ENCODE results near the gene PDIA2. TPM values are rescaled to one million over a fixed set of nuclear protein-coding genes. Genes with fewer than 3 reads are reported as not detected.
"Not testable (repeated sequence)": the region's sequence is repeated elsewhere in the genome, so short reads cannot be mapped to it uniquely, and the experiment has no call there.

PDIA2 gene
- total RNA-seq, 4 donors from 2014 or later, result 3.3 to 8.8 (median 3.7) TPM

DNA sequence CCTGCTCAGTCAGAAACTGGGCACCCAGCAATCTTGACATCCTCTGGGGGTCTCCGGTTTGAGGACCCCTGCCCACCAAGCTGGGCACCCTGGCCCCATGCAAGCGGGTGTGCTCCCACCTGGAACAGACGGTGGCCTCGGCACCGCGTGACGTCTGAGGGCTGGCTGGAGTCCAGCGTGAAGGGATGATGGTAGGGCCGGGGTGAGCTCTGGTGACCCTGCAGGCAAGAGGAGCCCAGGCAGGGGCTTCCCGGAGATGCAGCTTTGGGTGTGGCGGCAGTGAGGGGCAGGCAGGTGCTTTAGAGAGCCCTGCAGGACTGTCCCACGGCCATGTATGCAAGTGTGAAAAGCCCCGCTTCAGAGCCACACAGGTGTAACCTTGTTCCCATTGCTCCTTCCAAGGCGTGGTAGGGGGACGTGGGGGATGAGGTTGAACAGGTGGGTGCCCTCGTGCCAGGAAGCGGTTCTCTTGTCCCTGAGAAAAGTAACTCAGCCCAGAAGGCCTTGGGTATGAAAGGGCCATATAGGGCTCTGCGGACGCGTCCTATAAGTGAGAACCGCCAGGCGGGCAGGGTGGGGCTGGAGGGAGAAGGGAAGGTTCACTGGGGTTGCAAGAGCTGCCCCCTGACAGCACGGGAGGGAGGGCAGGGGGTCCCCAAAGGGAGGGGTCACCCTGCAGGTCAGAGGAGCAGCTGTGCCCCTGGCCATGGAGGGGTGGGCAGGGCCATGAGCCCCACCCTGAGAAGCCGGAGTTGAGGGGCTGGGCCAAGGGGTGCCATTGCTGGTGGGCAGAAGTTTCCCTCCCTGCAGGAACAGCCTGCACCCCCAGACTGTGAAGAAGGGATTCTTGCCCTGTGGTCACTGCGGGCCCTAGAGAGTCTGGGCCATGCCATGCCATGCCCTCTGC, 16.5 kb upstream of the PDIA2 start:
- Histone ChIP-seq H3K27ac (peak overlapping the region in 1 of 4 donors; percentile 70), H3K9me3 (no peaks in the 10 kb centered on the region), H3K36me3 (peaks cover 0 to 52% (median 9%) of the 10 kb centered on the region in 3 donors), H3K4me1 (peaks cover 0 to 16% (median 0%) of the 10 kb centered on the region in 4 donors), H3K4me3 (no peak overlapping the region), H3K27me3 (no peaks in the 10 kb centered on the region)
- TF ChIP-seq POLR2A (IDR thresholded peaks at IDR 0.05) (no peak), EP300 (IDR thresholded peaks at IDR 0.05) (no peak)
- TF ChIP-seq, protein P1, sequence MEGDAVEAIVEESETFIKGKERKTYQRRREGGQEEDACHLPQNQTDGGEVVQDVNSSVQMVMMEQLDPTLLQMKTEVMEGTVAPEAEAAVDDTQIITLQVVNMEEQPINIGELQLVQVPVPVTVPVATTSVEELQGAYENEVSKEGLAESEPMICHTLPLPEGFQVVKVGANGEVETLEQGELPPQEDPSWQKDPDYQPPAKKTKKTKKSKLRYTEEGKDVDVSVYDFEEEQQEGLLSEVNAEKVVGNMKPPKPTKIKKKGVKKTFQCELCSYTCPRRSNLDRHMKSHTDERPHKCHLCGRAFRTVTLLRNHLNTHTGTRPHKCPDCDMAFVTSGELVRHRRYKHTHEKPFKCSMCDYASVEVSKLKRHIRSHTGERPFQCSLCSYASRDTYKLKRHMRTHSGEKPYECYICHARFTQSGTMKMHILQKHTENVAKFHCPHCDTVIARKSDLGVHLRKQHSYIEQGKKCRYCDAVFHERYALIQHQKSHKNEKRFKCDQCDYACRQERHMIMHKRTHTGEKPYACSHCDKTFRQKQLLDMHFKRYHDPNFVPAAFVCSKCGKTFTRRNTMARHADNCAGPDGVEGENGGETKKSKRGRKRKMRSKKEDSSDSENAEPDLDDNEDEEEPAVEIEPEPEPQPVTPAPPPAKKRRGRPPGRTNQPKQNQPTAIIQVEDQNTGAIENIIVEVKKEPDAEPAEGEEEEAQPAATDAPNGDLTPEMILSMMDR (IDR thresholded peaks at IDR 0.05), result no peak
- 62 to 67% methylated on average over 24 to 25 of the region's 25 CpGs for WGBS, 2 donors
- no peak for DNase-seq (ENCODE audit: low spot score in 2 of 2)

- peaks cover 0 to 16% (median 0%) of the 10 kb centered on the region in 4 donors for H3K4me1 ChIP-seq
- not testable (repeated sequence) for H3K9me3 ChIP-seq; H3K4me3 ChIP-seq; H3K27me3 ChIP-seq; H3K27ac ChIP-seq; DNase-seq (ENCODE audit: low spot score in 2 of 2)
- H3K36me3 ChIP-seq, result peaks cover 0 to 42% (median 4%) of the 10 kb centered on the region in 3 donors
- 88% methylated on average over 17 of the region's 17 CpGs for WGBS, 2 donors
These were observed 15.4 kb upstream of the PDIA2 start for GRCh38 chr16:267562-267961.

GRCh38 chr16:268141-269053, 14.6 kb upstream of the PDIA2 start:
- no peak overlapping the region for H3K4me3 ChIP-seq
- DNase-seq (ENCODE audit: low spot score in 2 of 2), result no peak
- TF ChIP-seq EP300 (IDR thresholded peaks at IDR 0.05) (no peak), POLR2A (IDR thresholded peaks at IDR 0.05) (no peak)
- TF ChIP-seq, protein P1 (IDR thresholded peaks at IDR 0.05), result no peak
- no peaks in the 10 kb centered on the region for H3K9me3 ChIP-seq
- H3K36me3 ChIP-seq, result peaks cover 0 to 34% (median 3%) of the 10 kb centered on the region in 3 donors
- H3K27me3 ChIP-seq, result no peaks in the 10 kb centered on the region
- H3K4me1 ChIP-seq, result peaks cover 0 to 16% (median 0%) of the 10 kb centered on the region in 4 donors
- H3K27ac ChIP-seq, result peak overlapping the region in 2 of 4 donors; percentile 5 to 60
- 67 to 72% methylated on average over 39 to 40 of the region's 40 CpGs for WGBS, 2 donors

DNA sequence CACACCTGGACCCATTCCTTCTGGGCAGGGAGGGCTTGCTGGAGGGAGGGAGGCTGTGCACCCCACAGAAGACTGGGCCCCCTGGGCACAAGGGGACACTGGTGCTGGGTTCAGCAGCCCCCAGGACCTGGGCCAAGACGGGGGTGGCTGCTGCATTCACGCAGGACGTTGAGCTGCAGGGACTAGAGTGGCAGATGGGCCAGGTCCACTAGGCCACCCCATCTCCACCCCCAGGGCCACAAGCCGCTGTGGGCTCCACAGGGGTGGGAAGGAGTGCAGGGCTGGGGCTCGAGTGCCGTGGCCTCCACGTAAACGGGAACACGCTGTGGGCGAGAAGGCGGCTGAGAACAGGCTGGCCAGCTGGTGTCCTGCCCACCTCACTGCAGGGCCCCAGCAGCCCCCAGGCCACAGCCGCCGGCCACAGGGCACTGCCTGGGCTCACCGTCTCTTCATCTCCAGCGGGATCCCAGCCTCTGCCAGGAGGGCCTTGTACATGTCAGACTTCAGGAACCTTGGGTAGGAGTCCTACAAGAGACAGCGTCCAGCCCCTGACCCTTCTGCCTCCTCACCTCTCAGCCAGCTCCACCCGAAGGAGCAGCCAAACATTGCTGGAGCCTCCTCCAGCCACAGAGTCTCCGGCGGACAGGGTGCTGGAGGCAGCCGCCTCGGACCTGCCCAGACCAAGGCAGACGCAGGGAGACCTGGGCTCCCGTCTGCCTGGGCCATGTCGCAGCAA, 13.7 kb upstream of the PDIA2 start:
- no peak for TF ChIP-seq POLR2A (IDR thresholded peaks at IDR 0.05)
- TF ChIP-seq, protein P1 (IDR thresholded peaks at IDR 0.05), result no peak
- TF ChIP-seq EP300 (IDR thresholded peaks at IDR 0.05), result no peak

More for the DNA sequence above, 13.7 kb upstream of the PDIA2 start:
- no peak for DNase-seq (ENCODE audit: low spot score in 2 of 2)
- peaks cover 0 to 1% of the 10 kb centered on the region in 2 donors for H3K27me3 ChIP-seq
- H3K27ac ChIP-seq, result peak overlapping the region in 1 of 4 donors; percentile 60
- peaks cover 0 to 30% (median 0%) of the 10 kb centered on the region in 3 donors for H3K36me3 ChIP-seq
- WGBS, 2 donors, result 74% methylated on average over 17 to 24 of the region's 24 CpGs
- H3K4me1 ChIP-seq, result peaks cover 0 to 16% (median 0%) of the 10 kb centered on the region in 4 donors
- no peak overlapping the region for H3K4me3 ChIP-seq
- H3K9me3 ChIP-seq, result no peaks in the 10 kb centered on the region

Measured in tibial nerve (tissue), 4 donors.